ENCODE results near the gene RCN1.
"Not testable (repeated sequence)": the region's sequence is repeated elsewhere in the genome, so short reads cannot be mapped to it uniquely, and the experiment has no call there.

RCN1 gene

DNA sequence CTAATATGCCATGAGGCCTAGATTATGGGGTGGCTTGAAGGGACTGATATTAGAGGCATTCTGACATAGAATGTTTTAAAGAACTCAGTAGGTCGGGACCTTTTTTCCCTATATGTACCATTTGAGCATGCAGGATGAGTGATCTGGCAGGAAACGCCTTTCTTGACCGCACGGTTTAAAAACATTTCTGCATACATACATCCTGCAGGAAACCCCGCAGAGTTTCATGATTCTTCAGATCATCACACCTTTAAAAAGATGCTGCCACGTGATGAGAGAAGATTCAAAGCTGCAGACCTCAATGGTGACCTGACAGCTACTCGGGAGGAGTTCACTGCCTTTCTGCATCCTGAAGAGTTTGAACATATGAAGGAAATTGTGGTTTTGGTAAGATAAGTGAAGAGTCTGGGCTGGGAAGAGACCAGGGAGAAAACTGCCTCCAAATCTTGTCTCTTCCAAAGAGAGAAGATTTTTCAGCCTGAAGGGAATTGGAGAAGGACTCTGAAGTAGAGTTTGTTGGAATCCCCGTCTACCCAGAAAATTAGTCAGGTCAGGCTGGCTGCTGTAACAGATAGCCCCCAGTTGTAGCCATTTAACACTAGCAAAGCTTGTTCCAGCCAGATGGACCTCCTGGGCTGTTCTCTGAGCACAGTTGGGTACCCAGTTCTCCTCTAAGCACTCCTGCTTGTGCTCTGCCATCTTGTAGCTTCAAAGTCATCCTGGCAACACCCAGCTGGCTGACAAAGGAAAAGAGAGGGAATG, 7.4 kb downstream of the RCN1 start:
- no peak for DNase-seq (ENCODE audit: extremely low spot score)
- ChIA-PET POLR2A (no interaction called here), CTCF (interaction anchor here (1.3 kb wide), 2 partner anchors 9 to 15 kb away, joined by 3 to 4 read pairs; no protein-coding TSS in a partner anchor)
- TF ChIP-seq, protein P1, sequence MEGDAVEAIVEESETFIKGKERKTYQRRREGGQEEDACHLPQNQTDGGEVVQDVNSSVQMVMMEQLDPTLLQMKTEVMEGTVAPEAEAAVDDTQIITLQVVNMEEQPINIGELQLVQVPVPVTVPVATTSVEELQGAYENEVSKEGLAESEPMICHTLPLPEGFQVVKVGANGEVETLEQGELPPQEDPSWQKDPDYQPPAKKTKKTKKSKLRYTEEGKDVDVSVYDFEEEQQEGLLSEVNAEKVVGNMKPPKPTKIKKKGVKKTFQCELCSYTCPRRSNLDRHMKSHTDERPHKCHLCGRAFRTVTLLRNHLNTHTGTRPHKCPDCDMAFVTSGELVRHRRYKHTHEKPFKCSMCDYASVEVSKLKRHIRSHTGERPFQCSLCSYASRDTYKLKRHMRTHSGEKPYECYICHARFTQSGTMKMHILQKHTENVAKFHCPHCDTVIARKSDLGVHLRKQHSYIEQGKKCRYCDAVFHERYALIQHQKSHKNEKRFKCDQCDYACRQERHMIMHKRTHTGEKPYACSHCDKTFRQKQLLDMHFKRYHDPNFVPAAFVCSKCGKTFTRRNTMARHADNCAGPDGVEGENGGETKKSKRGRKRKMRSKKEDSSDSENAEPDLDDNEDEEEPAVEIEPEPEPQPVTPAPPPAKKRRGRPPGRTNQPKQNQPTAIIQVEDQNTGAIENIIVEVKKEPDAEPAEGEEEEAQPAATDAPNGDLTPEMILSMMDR (IDR thresholded peaks at IDR 0.05; ENCODE audit: control extremely low read depth, extremely low read depth, low read depth, missing control alignments) = no peak

DNA sequence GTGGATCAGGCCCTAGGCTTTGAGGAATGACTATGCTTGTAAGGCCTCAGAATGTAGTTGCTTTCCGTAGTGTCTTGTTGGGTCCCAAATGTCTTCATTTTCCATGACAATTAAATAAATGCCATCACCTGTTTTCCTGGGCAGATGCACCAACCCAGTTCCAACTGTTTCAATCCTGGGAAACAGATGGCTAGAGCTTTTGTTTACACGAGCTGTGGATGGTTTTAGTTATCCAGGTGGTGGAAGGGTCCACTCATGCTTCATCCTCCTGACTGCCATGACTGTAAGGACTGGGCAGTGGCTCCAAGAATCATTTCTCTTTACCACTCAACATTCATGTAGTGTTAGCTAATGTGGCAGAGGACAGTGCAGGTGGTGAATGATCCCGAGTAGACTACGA, 8.6 kb downstream of the RCN1 start:
- TF ChIP-seq, protein P1 (IDR thresholded peaks at IDR 0.05; ENCODE audit: control extremely low read depth, extremely low read depth, low read depth, missing control alignments) = no peak
- ChIA-PET CTCF (no interaction called here), POLR2A (no interaction called here)
- no peak for DNase-seq (ENCODE audit: extremely low spot score)

DNA sequence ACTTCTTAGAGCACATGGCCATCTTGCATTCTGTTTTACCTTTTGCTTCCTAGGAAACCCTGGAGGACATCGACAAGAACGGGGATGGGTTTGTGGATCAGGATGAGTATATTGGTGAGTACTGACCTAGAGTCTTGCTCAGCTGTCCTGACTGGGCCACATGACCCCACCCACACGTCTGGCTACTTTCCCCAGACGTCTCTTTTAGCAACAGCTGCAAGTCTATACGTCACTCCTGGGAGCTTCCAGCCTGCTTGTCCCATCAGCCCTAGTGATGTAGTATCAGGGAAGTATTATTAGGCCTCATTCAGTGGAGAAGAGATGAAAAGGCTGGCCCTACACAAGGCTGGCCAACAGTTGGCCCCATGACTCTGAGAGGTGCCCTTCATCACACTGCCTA, 9.6 kb downstream of the RCN1 start:
- CTCF ChIA-PET = interaction anchor here (1.2 kb wide), 1 partner anchor 21 kb away, joined by 3 read pairs; no protein-coding TSS in a partner anchor
- TF ChIP-seq, protein P1 (IDR thresholded peaks at IDR 0.05; ENCODE audit: control extremely low read depth, extremely low read depth, low read depth, missing control alignments) = no peak
- POLR2A ChIA-PET = no interaction called here
- DNase-seq (ENCODE audit: extremely low spot score) = no peak

DNA sequence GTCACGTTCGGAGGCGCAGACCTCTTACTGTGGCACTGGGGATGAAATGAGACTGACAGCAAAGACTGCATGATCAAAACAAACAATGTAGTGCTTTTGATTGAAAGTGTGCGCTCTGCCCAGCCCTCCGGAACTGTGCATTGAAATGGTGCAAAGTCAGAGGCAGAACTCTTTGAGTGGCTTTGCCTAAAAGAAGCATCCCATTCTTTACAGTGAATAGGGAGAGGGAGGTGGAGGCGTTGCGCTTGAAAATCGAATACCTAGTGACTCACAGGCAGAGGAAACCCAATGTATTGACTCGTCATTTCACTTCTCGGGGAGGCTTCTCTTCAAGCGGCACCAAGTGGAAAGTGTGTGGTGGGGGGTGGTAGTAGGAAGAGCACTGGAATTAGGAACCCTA, 10.9 kb downstream of the RCN1 start:
- POLR2A ChIA-PET = no interaction called here
- CTCF ChIA-PET = interaction anchor here (1.1 kb wide), 1 partner anchor 13 kb away, joined by 3 read pairs; no protein-coding TSS in a partner anchor
- DNase-seq (ENCODE audit: extremely low spot score) = no peak
- TF ChIP-seq, protein P1 (IDR thresholded peaks at IDR 0.05; ENCODE audit: control extremely low read depth, extremely low read depth, low read depth, missing control alignments) = no peak

DNA sequence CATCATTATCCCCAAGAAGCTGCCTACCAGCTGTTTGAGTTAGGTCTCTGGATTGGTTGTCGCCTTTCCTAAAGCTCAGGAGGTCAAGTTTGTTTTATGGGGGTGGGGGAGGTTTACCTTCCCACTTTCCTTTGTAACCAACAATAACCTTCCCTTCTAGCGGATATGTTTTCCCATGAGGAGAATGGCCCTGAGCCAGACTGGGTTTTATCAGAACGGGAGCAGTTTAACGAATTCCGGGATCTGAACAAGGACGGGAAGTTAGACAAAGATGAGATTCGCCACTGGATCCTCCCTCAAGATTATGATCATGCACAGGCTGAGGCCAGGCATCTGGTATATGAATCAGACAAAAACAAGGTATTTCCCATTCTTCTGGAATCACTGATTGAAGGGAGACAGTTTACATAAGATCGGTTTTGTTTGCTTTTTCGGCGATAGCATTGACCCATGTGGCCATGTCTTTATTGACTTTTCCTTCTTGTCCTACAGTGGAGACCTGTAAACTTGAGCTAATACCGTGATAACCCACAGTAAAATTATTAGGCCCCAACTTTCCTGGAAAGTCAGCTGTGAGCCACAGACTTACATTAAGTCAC, 12.3 kb downstream of the RCN1 start:
- POLR2A ChIA-PET = interaction anchor here (0.7 kb wide), 1 partner anchor 8 kb away, joined by 3 read pairs; no protein-coding TSS in a partner anchor
- CTCF ChIA-PET = interaction anchor here (0.7 to 1.6 kb wide), 4 partner anchors 9 to 33 kb away, joined by 3 to 5 read pairs (median 4); no protein-coding TSS in a partner anchor

DNA sequence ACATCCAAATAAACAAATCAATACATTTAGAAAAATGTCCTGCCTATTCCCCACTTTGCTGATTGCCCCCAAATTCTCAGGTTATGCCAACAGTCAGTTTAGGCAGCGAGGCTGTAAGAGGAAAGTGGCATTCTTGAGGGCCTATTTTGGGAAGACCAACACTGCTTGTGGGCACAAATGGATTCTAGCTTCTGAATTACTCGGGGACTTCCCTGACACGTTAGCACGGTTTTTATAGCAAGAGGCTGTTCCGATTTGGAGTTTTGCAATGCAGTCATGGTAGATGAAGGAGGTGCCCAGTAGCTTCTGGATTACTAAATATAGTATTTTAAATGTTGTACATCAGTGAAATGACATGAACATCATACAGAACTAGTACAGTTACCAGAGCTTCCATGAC, 13.1 kb downstream of the RCN1 start:
- POLR2A ChIA-PET = no interaction called here
- CTCF ChIA-PET = interaction anchor here (0.7 to 1.6 kb wide), 3 partner anchors 10 to 34 kb away, joined by 3 to 5 read pairs (median 4); no protein-coding TSS in a partner anchor

More for the DNA sequence above, 12.3 kb downstream of the RCN1 start:
- not testable (repeated sequence) for DNase-seq (ENCODE audit: extremely low spot score)

More for the DNA sequence above, 13.1 kb downstream of the RCN1 start:
- TF ChIP-seq, protein P1 (IDR thresholded peaks at IDR 0.05; ENCODE audit: control extremely low read depth, extremely low read depth, low read depth, missing control alignments) = no peak
- no peak for DNase-seq (ENCODE audit: extremely low spot score)
